M059J (cell line): Measurements from ENCODE around the gene LRRFIP2. TPM values are rescaled to one million over a fixed set of nuclear protein-coding genes. Genes with fewer than 3 reads are reported as not detected.
"Not testable (repeated sequence)": the region's sequence is repeated elsewhere in the genome, so short reads cannot be mapped to it uniquely, and the experiment has no call there.

Experiments
- DNase-seq: peaks from one replicate; pipeline ENCODE4 v3.0.0-alpha.2; 2012; ENCODE audit warnings: low read depth
- total RNA-seq: library from RNA; depleted of rRNA; stranded (reverse); fragments of >200 nt; shearing (Covaris generic); gene quantifications from 2 replicates; pipeline ENCODE4 v1.2.3, GENCODE V29; 2014

LRRFIP2 gene
- total RNA-seq, 1 experiment from 2014 or later: 31.9 TPM

DNA sequence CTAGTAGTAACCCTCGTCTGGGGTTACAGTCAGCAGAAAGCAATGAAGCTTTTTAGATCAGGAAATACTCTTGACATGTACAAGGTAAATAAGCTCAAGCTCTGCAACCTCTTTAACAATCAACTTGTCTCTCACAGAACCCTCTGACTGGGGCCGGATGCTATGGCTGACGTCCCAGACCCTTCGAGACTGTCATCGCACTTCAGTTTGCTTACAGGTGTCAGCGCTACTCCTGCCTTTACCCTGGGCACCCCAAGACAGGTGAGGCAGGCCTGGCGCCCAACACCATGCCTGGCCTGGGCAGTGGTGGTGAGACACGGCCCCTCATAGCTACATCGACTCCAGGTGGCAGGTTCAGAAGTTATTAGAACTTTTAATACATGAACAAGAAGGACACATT, 30.6 kb downstream of the LRRFIP2 start:
- no peak for DNase-seq

DNA sequence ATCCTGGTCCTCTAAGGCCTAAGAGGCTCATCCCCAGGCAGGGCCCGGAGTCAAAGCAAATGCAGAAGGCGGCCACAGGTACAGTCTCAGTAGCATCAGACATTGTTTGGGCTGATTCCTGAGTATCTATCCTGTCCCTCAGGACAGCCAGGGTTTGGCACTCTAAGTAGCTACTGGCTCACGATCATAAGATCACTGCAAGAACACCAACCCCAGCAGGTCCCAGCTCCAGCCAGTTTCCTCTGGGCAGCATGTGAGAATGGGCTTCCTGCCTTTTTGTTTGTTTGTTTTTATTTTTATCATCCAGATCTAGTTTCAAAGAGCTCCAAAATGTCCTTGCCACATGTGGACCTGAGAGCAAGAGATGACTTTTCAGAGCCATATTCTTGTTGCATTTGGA, 32.7 kb downstream of the LRRFIP2 start:
- no peak for DNase-seq

GRCh38 chr3:37140899-37141541, 33.4 kb downstream of the LRRFIP2 start:
- no peak for DNase-seq

DNA sequence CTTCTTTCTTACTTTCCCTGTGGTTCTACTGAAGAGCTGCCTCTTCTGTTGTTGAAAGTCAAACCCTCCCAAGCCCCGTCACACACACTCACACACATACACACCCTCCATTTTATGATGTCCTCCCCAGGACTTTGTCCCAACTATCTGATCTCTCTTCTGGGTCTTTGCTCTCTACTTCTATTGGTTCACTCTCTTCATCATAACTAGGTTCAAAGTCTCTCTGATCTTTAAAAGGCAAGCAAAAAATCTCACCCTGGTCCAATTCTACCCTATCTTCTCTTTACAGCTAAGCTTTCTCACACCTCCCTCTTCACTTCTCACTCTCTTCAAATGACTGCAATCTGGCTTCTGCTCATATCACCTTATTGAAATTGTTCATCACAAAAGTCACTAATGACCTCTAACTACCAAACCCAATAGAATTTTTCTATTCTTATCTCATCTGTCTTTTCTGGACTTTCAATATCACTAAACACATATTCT, 34.8 kb downstream of the LRRFIP2 start:
- no peak for DNase-seq

DNA sequence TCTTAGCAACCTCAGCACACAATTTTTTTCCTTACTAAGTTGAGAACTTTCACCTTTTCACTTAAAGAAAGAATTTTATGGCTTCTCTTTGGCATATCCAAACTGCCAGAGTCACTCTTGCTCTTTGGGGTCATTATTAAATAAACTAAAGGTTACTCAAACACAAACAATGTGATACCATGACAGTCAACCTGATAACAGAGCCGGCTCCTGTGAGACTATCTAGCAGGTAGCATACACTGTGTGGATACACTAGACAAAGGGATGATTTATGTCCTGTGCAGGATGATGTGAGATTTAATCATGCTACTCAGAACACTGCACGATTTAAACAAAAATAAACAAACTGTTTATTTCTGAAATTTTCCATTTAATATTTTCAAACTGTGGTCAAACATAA, 35.6 kb downstream of the LRRFIP2 start:
- peak; percentile 70 for DNase-seq

GRCh38 chr3:37137516-37137915, 36.9 kb downstream of the LRRFIP2 start:
- DNase-seq: no peak

DNA sequence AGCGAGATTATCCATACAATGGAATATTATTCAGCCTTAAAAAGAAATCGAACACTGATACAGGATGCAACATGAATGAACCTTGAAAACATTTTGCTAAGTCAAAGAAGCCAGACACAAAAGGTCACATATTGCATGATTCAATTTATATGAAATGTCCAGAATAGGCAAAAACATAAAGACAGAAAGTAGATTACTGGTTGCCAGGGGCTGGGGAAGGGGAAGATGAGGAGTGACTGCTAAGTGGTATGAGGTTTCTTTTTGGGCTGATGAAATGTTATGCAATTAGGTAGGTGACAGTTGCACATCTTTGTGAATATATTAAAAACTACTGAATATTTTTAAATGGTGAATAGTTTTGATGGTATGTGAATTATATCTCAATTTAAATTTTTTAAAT, 38.3 kb downstream of the LRRFIP2 start:
- DNase-seq: no peak

DNA sequence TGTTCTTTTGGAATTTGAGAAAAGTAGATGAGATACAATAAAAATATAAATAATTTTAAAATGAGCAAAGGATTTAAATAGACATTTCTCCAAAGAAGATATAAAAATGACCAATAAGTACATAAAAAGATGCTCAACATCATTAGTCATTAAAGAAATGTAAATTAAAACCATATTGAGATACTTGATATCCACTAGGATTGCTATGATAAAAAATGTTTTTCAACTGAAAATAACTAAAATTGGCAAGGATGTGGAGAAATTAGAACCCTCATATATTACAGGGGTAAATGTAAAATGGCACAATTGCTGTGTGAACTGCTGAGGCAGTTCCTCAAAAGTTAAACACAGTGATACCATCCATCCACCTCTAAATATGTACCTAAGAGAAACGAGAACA, 38.8 kb downstream of the LRRFIP2 start:
- DNase-seq: no peak

- no peak for DNase-seq
Measured at GRCh38 chr3:37132334-37132733, 42.0 kb downstream of the LRRFIP2 start.

- no peak for DNase-seq
Measured at GRCh38 chr3:37131860-37132144, 42.6 kb downstream of the LRRFIP2 start.

DNA sequence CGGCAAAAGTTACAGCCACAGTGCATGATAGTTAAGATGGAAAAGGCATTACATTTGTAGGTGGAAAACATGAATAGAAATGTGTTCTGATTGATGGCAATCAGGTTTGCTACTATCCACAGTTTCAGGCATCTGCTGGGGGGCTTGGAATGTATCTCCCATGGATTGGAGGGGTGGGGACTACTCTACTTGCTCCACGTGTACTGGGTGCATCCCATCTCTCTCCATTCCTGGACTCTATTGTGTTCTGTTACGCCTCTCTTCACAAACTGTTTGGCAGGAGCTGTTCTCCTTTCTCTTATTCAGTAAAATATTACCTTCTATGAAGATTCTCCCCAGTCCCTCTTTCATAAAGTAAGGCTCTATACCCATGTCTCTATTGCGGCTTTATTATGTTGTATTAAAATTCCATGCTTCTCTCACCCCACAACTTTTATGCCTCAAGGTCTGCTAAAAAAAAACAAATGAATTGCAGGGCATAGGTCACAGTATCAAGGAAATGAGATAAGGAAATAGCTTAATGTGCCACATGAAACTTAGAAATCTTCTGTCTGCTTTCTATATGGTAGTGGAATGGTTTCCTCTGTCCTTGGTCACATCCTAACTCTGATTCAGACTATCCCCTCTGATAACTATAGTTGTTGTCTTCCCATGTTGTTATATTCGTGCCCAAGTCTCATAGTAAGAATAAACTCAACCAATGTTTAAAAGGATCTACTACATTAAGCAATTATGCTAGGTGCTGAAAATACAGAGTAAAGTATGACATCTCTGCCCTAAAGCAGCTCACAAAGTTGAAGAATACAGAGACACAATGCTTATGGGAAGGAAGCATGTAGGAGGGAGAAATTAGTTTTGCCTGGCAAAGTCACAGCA, 43.2 kb downstream of the LRRFIP2 start:
- DNase-seq: no peak

DNA sequence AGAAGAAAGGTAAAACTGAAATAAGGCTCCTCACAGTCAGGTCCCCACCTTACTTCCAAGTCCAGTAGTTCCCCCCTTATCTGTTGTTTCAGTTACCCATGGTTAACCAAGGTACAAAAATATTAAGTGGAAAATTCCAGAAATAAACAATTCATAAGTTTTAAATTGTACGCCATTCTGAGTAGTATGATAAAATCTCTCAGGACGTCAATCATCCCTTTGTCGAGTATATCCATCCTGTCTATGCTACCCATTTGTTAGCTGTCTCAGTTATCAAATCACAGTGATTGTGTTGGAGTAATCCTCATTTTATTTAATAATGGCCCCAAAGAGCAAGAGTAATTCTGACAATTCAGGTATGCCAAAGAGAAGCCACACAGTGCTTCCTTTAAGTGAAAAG, 43.9 kb downstream of the LRRFIP2 start:
- DNase-seq: no peak

DNA sequence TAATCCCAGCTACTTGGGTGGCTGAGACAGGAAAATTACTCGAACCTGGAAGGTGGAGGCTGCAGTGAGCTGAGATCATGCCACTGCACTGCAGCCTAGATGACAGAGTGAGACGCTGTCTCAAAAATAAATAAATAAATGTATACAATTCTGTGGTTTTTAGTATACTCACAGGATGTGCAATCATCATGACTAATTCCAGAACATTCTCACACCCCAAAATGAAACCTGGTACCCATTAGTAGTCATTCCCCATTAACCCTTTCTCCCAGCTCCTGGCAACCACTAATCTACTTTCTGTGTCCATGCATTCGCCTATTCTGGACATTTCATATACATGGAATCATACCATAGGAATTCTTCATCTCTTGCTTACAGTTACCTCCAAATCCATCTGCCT, 44.5 kb downstream of the LRRFIP2 start:
- DNase-seq: peak; percentile 20

DNA sequence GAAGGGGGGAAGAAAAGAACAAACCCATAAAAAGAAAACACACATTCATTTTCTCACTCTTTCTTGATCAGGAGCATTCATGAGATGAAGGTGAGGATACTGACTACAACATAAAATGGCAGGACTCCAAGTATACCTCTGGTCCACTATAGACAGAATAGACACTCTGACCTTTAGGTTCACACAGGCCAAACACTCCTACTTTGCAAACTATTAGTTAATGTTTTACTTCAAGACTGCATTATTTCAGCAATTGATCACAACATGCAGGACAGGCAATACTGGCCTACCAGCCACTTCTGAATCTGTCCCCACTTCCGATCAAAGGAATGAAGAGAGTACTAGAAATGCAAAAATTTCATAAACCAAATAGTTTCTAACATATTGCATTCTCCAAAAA, 47.0 kb downstream of the LRRFIP2 start:
- DNase-seq: no peak

- peak; percentile 15 for DNase-seq
Measured at GRCh38 chr3:37126856-37127255, 47.5 kb downstream of the LRRFIP2 start.

DNA sequence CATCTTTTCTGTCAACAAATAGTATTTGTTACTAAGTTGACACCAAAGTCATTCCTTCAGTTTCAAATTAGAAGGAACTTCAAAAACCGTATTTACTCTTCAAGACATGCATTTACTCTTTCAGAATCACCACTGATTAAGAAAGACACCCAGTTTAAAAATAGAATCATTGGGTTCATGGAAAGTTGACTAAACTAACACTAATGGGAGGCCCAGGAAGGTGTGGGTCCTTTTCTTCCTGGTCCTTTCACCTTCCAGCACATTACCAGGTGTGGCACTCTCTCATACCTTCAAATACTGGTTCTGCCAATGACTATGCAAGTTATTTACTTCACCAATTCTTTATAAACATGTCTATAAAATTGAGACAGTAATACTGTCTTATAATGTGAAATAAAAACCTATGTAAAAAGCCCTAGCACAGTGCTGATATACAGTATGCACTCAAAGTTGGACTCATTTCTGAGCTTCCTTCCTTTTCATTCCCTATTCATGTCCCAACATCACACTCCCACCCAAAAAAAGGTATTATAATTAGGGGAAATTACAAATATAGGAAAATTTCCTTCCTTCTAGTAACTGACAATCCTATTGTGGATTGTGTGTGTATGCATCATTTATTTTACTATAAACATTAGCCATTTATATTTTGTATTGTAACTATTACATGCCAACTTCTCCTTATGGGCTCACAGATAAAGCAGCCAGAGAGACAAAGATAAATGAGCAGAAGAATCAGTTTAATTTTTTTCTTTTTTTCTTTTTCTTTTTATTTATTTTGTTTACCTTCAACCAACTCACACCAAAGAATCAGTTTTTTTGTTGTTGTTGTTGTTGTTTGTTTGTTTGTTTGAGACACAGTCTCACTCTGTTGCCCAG, 48.9 kb downstream of the LRRFIP2 start:
- DNase-seq: no peak

- DNase-seq: no peak
Measured at GRCh38 chr3:37124435-37124834, 49.9 kb downstream of the LRRFIP2 start.

GRCh38 chr3:37123292-37123691, 51.1 kb downstream of the LRRFIP2 start:
- DNase-seq: no peak

DNA sequence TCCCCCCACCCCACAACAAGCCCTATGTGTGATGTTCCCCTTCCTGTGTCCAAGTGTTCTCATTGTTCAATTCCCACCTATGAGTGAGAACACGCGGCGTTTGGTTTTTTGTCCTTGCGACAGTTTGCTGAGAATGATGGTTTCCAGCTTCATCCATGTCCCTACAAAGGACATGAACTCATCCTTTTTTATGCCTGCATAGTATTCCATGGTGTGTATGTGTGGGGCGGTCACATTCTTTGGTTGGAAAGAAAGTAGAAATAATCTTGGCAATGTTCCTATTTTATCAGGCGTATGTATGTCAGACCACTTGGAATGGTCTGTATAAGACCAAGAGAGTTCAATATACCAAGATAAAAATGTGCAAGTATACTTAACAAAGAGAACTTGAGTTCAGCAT, 52.3 kb downstream of the LRRFIP2 start:
- DNase-seq: not testable (repeated sequence)

- no peak for DNase-seq
Measured at GRCh38 chr3:37118163-37118562, 56.2 kb downstream of the LRRFIP2 start.

GRCh38 chr3:37117548-37117947, 56.8 kb downstream of the LRRFIP2 start:
- no peak for DNase-seq

DNA sequence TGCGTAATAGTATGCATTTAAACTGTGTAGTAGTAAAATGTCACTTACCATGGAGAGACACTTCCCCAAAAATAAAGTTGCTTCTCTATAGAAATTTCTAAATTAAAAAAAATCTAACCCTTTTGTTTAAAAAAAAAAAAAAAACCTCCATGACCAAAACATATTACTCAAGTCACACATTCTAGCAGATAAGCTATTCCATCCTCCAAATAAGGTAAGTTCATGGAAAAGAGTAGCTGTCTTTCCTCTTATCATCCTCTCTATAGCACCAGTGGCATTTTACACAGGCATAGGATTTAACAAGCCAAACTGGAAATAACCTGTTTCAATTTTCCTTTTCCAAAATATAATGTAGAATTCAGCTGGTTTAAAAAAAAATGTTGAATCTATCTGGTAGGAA, 57.4 kb downstream of the LRRFIP2 start:
- DNase-seq: no peak
